Mesothelial cell of epicardium (in vitro differentiated cells): ENCODE measurements around the gene DMD. TPM values are rescaled to one million over a fixed set of nuclear protein-coding genes. Genes with fewer than 3 reads are reported as not detected.

ENCODE experiments used
- DNase-seq, 2 experiments: peaks; one replicate each; pipeline ENCODE4 v3.0.0; 2021; ENCODE audit warnings: low spot score in 2 of 2; ENCODE audit not compliant: unreplicated experiment in 2 of 2
- H3K27ac Mint-ChIP-seq: 2 replicates; pipeline ENCODE4 v1.8.0; 2021; ENCODE audit warnings: mixed read lengths
- H3K27me3 Mint-ChIP-seq: 2 replicates; pipeline ENCODE4 v1.8.0; 2021; ENCODE audit warnings: low read depth, mixed read lengths
- H3K36me3 Mint-ChIP-seq: 2 replicates; pipeline ENCODE4 v1.8.0; 2021; ENCODE audit warnings: mixed read lengths
- H3K4me1 Mint-ChIP-seq: 2 replicates; pipeline ENCODE4 v1.8.0; 2021; ENCODE audit warnings: mixed read lengths
- H3K4me3 Mint-ChIP-seq: 2 replicates; pipeline ENCODE4 v1.8.0; 2021; ENCODE audit warnings: mild to moderate bottlenecking, moderate library complexity, mixed read lengths
- H3K9me3 Mint-ChIP-seq: 2 replicates; pipeline ENCODE4 v1.8.0; 2021; ENCODE audit warnings: mixed read lengths
- total RNA-seq: library from RNA; stranded (reverse); gene quantifications from 3 replicates; pipeline ENCODE4 v1.2.1, GENCODE V29; 2021
- TF ChIP-seq, protein P1 (sequence below): fragments of 200-600 bp; sonication (generic); IDR thresholded peaks from one replicate; pipeline ENCODE4 v1.5.0; 2021; ENCODE audit warnings: antibody characterized with exemption; ENCODE audit not compliant: unreplicated experiment

DMD gene
- total RNA-seq, 1 donor from 2014 or later = 79.4 TPM

DNA sequence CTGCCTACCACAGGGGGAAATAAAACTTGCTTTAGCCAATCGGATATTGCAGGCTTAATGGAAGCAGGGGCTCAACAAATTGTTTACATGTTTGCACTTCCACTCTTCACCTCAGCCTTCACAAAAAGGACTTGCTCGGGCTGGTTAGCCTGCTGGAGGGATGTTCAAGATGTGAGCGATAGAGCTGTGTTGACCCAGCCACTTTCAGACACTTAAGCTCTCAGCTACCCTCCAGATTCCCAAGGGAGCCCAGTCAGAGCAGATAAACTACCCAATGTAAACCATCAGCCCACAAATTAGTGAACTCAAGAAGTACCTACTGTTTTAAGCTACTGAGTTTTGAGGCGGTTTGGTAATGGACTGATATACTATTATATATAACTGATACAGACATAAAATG is 1631.1 kb downstream of the DMD start:
- H3K9me3 Mint-ChIP-seq = peaks cover 55% of the 10 kb centered on the region
- DNase-seq = no peak
- H3K27me3 Mint-ChIP-seq = no peaks in the 10 kb centered on the region

DNA sequence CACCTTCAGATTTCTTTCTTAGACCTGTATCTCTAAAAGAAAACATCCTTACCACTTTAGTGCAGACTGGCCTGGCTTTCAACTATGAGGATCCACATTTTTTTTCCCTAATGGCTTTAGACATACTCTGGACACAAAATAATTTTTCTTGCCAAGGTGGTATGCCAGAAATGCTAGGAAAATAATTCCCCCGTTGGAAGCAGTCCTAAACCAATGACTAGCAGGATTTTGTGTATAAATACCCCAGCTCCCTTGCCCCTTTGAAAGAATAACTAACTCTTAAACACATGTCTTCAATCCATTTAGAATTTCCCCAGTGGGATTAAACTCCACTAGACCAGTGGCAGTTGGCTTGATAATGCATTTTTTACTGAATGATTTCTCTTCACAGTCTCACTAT is 1639.0 kb downstream of the DMD start:
- no peak overlapping the region for H3K4me3 Mint-ChIP-seq
- no peaks in the 10 kb centered on the region for H3K27me3 Mint-ChIP-seq
- peaks cover 36% of the 10 kb centered on the region for H3K9me3 Mint-ChIP-seq
- TF ChIP-seq, protein P1, sequence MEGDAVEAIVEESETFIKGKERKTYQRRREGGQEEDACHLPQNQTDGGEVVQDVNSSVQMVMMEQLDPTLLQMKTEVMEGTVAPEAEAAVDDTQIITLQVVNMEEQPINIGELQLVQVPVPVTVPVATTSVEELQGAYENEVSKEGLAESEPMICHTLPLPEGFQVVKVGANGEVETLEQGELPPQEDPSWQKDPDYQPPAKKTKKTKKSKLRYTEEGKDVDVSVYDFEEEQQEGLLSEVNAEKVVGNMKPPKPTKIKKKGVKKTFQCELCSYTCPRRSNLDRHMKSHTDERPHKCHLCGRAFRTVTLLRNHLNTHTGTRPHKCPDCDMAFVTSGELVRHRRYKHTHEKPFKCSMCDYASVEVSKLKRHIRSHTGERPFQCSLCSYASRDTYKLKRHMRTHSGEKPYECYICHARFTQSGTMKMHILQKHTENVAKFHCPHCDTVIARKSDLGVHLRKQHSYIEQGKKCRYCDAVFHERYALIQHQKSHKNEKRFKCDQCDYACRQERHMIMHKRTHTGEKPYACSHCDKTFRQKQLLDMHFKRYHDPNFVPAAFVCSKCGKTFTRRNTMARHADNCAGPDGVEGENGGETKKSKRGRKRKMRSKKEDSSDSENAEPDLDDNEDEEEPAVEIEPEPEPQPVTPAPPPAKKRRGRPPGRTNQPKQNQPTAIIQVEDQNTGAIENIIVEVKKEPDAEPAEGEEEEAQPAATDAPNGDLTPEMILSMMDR = no peak
- no peaks in the 10 kb centered on the region for H3K36me3 Mint-ChIP-seq
- no peak overlapping the region for H3K27ac Mint-ChIP-seq
- H3K4me1 Mint-ChIP-seq = no peaks in the 10 kb centered on the region
- no peak for DNase-seq

More for the DNA sequence above, 1631.1 kb downstream of the DMD start:
- H3K4me3 Mint-ChIP-seq = no peak overlapping the region
- no peaks in the 10 kb centered on the region for H3K36me3 Mint-ChIP-seq
- TF ChIP-seq, protein P1 = no peak
- no peaks in the 10 kb centered on the region for H3K4me1 Mint-ChIP-seq
- H3K27ac Mint-ChIP-seq = no peak overlapping the region

DNA sequence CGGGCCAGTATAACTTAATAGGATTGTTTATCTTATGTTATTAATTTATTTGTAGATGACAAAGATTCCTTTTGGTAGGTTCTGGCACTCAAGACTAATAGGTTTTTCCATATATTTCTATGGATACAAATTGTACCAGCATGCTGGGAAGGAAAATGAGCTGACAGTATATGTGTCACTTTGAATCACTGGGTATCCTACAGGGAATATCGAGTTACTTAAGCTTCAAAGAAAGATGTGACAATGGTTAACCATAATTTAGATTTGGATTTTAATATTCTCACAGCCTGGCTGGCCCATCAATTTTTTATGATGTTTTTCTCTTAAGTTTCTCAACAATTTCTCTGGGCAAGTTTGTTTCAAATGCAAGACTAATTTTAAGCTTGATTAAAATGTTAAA is 1640.7 kb downstream of the DMD start:
- TF ChIP-seq, protein P1 = no peak

DNA sequence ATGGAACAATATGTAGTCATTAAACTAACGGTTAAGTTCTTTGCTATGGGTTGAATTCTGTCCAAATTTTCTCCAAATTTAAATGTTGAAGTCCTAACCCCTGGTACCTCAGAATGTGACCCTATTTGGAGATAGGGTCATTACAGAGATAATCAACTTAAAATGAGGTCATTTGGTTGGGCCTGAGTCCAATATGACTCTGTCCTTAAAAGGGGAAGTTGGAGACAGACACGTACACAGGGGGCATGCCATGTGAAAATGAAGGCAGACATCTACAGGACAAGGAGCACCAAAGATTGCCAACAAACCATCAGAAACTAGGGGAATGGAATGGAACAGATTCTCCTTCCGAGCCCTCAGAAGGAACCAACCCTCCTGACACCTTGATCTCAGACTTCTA is 1647.6 kb downstream of the DMD start:
- Mint-ChIP-seq H3K36me3 (peaks cover 3% of the 10 kb centered on the region), H3K9me3 (peaks cover 49% of the 10 kb centered on the region), H3K4me3 (no peak overlapping the region), H3K27ac (no peak overlapping the region), H3K27me3 (no peaks in the 10 kb centered on the region), H3K4me1 (no peaks in the 10 kb centered on the region)
- DNase-seq = no peak
- TF ChIP-seq, protein P1 = no peak

More for the DNA sequence above, 1640.7 kb downstream of the DMD start:
- H3K4me1 Mint-ChIP-seq = no peaks in the 10 kb centered on the region
- H3K36me3 Mint-ChIP-seq = no peaks in the 10 kb centered on the region
- no peaks in the 10 kb centered on the region for H3K27me3 Mint-ChIP-seq
- peaks cover 39% of the 10 kb centered on the region for H3K9me3 Mint-ChIP-seq
- no peak overlapping the region for H3K27ac Mint-ChIP-seq
- H3K4me3 Mint-ChIP-seq = no peak overlapping the region
- no peak for DNase-seq

DNA sequence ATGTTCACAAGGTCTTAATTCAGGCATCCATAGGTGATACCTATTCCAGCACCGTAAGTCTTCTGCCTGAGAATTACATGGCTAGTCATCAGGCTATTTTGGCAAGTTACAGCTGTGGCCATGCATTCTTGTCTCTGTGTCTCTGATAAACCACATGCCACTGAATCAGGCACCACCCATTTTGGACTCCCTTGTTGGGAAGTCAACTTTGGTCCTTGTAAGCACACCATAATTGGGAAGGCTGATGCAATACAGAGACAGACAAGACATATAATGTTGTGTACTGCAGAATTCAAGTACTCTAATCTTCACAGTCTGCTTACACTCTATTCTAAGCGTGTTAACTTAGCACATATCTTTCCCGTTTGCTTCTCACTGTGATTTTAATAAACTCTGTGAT is 1655.8 kb downstream of the DMD start:
- Mint-ChIP-seq H3K9me3 (peaks cover 50% of the 10 kb centered on the region), H3K27ac (no peak overlapping the region), H3K27me3 (no peaks in the 10 kb centered on the region), H3K4me1 (no peaks in the 10 kb centered on the region), H3K36me3 (peaks cover 3% of the 10 kb centered on the region), H3K4me3 (no peak overlapping the region)
- DNase-seq = no peak
- TF ChIP-seq, protein P1 = no peak

DNA sequence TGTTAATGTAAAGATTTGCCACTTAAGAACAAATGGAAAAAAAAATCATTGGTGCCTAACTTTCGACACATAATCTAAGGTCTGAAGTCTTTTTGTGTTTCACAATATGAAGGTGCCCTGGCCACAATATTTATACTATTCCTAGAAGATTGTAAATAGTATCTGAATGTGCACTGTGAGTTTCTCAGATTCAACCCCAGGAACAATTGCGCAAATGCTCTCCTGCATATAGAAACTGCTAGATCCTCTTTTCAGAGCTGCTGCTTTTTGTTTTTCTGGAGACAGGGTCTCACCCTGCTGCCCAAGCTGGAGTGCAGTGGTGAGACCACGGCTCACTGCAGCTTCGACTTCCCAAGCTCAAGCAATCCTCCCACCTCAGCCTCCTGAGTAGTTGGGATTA is 1659.4 kb downstream of the DMD start:
- Mint-ChIP-seq H3K27ac (no peak overlapping the region), H3K4me3 (no peak overlapping the region), H3K27me3 (no peaks in the 10 kb centered on the region), H3K9me3 (peaks cover 37% of the 10 kb centered on the region), H3K36me3 (no peaks in the 10 kb centered on the region), H3K4me1 (no peaks in the 10 kb centered on the region)
- no peak for DNase-seq
- TF ChIP-seq, protein P1 = no peak
